DOHH2 (cell line): Measurements from ENCODE around the gene OR10A3.

Experiments
- H3F3A ChIP-seq: fragments of 200-600 bp; sonication (generic), shearing (Covaris generic); 2 replicates; pipeline ENCODE4 v1.6.0; 2016; ENCODE audit warnings: antibody characterized with exemption, mild to moderate bottlenecking; ENCODE audit not compliant: control insufficient read depth, insufficient read depth
- H3K27ac ChIP-seq: fragments of 200-600 bp; sonication (generic); 2 replicates; pipeline ENCODE4 v1.5.1; 2014; ENCODE audit warnings: low read depth, mild to moderate bottlenecking, low read length, moderate library complexity
- H3K27me3 ChIP-seq: fragments of 200-600 bp; sonication (generic); 2 replicates; pipeline ENCODE4 v1.6.1; 2014; ENCODE audit warnings: mild to moderate bottlenecking, low read length, mixed read lengths; ENCODE audit not compliant: control insufficient read depth
- H3K36me3 ChIP-seq: fragments of 200-600 bp; sonication (generic); 2 replicates; pipeline ENCODE4 v1.6.1; 2014; ENCODE audit warnings: mild to moderate bottlenecking, low read length, moderate library complexity, mixed read lengths; ENCODE audit not compliant: control insufficient read depth
- H3K4me1 ChIP-seq: fragments of 200-600 bp; sonication (generic); 2 replicates; pipeline ENCODE4 v1.6.1; 2014; ENCODE audit warnings: mild to moderate bottlenecking, low read length, mixed read lengths; ENCODE audit not compliant: control insufficient read depth
- H3K4me2 ChIP-seq: fragments of 200-600 bp; sonication (generic); 2 replicates; pipeline ENCODE4 v1.6.0; 2014; ENCODE audit warnings: mild to moderate bottlenecking, low read length, moderate library complexity
- H3K4me3 ChIP-seq: fragments of 200-600 bp; sonication (generic); 2 replicates; pipeline ENCODE4 v1.5.1; 2014; ENCODE audit warnings: mild to moderate bottlenecking, low read length, mixed read lengths
- H3K79me2 ChIP-seq: fragments of 200-600 bp; sonication (generic); 2 replicates; pipeline ENCODE4 v1.6.1; 2014; ENCODE audit warnings: mild to moderate bottlenecking, low read length, mixed read lengths; ENCODE audit not compliant: control insufficient read depth
- H3K9me2 ChIP-seq: fragments of 200-600 bp; sonication (generic); replicated peaks from 2 replicates; pipeline ENCODE4 v1.6.1; 2014; ENCODE audit warnings: mild to moderate bottlenecking, low read length, mixed read lengths; ENCODE audit not compliant: control insufficient read depth
- H3K9me3 ChIP-seq: fragments of 200-600 bp; sonication (generic); 2 replicates; pipeline ENCODE4 v1.6.1; 2014; ENCODE audit warnings: antibody characterized with exemption, low read length, mixed read lengths; ENCODE audit not compliant: control insufficient read depth, insufficient read depth
- H4K20me1 ChIP-seq: fragments of 200-600 bp; sonication (generic); 2 replicates; pipeline ENCODE4 v1.6.0; 2014; ENCODE audit warnings: low read depth, mild to moderate bottlenecking, antibody characterized with exemption, low read length, moderate library complexity; ENCODE audit not compliant: control insufficient read depth, insufficient read depth
- CTCF ChIP-seq: fragments of 200-600 bp; sonication (generic); IDR thresholded peaks from one replicate; pipeline ENCODE4 v1.5.1; 2014; ENCODE audit warnings: antibody characterized with exemption, mild to moderate bottlenecking, low read depth, low read length; ENCODE audit not compliant: poor library complexity, severe bottlenecking
- EZH2phosphoT487 ChIP-seq: fragments of 200-600 bp; sonication (generic); IDR thresholded peaks from 2 replicates; pipeline ENCODE4 v1.6.1; 2017; ENCODE audit warnings: borderline replicate concordance, mild to moderate bottlenecking, antibody characterized with exemption, low read length, moderate library complexity, mixed read lengths

OR10A3 gene

GRCh38 chr11:7907121-7907520, 34.4 kb downstream of the OR10A3 start:
- TF ChIP-seq EZH2phosphoT487: no peak
- TF ChIP-seq CTCF: no peak
- Histone ChIP-seq H4K20me1 (no peaks in the 10 kb centered on the region), H3K27me3 (0 out of 2 replicates have a peak, but pooled peaks cover 4% of the 10 kb centered on the region), H3K4me1 (peaks cover 18% of the 10 kb centered on the region), H3K9me2 (no peaks in the 10 kb centered on the region), H3K4me3 (no peak overlapping the region), H3F3A (no peaks in the 10 kb centered on the region), H3K4me2 (no peak overlapping the region), H3K79me2 (no peaks in the 10 kb centered on the region), H3K27ac (no peak overlapping the region), H3K9me3 (no peaks in the 10 kb centered on the region), H3K36me3 (no peaks in the 10 kb centered on the region)

- TF ChIP-seq CTCF: no peak
- TF ChIP-seq EZH2phosphoT487: no peak
- Histone ChIP-seq H3K36me3 (no peaks in the 10 kb centered on the region), H3K4me2 (no peak overlapping the region), H3K4me1 (peaks cover 14% of the 10 kb centered on the region), H3K27me3 (0 out of 2 replicates have a peak, but pooled peaks cover 4% of the 10 kb centered on the region), H3F3A (no peaks in the 10 kb centered on the region), H4K20me1 (no peaks in the 10 kb centered on the region), H3K79me2 (no peaks in the 10 kb centered on the region), H3K27ac (no peak overlapping the region), H3K4me3 (no peak overlapping the region), H3K9me2 (no peaks in the 10 kb centered on the region), H3K9me3 (no peaks in the 10 kb centered on the region)
Measured at GRCh38 chr11:7906481-7906880, 35.0 kb downstream of the OR10A3 start.

GRCh38 chr11:7905961-7906429, 35.5 kb downstream of the OR10A3 start:
- Histone ChIP-seq H3K4me3 (no peak overlapping the region), H3F3A (no peaks in the 10 kb centered on the region), H4K20me1 (no peaks in the 10 kb centered on the region), H3K79me2 (no peaks in the 10 kb centered on the region), H3K4me1 (peaks cover 11% of the 10 kb centered on the region), H3K9me3 (no peaks in the 10 kb centered on the region), H3K4me2 (no peak overlapping the region), H3K27me3 (0 out of 2 replicates have a peak, but pooled peaks cover 4% of the 10 kb centered on the region), H3K9me2 (no peaks in the 10 kb centered on the region), H3K36me3 (no peaks in the 10 kb centered on the region), H3K27ac (no peak overlapping the region)
- TF ChIP-seq CTCF (no peak), EZH2phosphoT487 (no peak)
